Memory B cell (primary cell): Measurements from ENCODE around the gene ITPK1.

Source experiments
- ATAC-seq: fragments of 150-1000 bp; cut with Tn5 transposase; 2 replicates; pipeline ENCODE4 v1.10.0; 2021; ENCODE audit warnings: low read depth, mild to moderate bottlenecking, moderate library complexity
- DNase-seq, 2 donors: peaks; one replicate each; pipeline ENCODE4 v3.0.0; 2022; ENCODE audit warnings: low spot score in 2 of 2
- H3K27ac Mint-ChIP-seq: one replicate; pipeline ENCODE4 v1.8.0; 2022; ENCODE audit warnings: mild to moderate bottlenecking, moderate library complexity, mixed read lengths
- H3K27me3 Mint-ChIP-seq: one replicate; pipeline ENCODE4 v1.8.0; 2022; ENCODE audit warnings: mixed read lengths
- H3K36me3 Mint-ChIP-seq: one replicate; pipeline ENCODE4 v1.8.0; 2022; ENCODE audit warnings: mild to moderate bottlenecking, mixed read lengths
- H3K4me1 Mint-ChIP-seq: one replicate; pipeline ENCODE4 v1.8.0; 2022; ENCODE audit warnings: mixed read lengths
- H3K4me3 Mint-ChIP-seq: one replicate; pipeline ENCODE4 v1.8.0; 2022; ENCODE audit warnings: mild to moderate bottlenecking, moderate library complexity, mixed read lengths
- H3K9me3 Mint-ChIP-seq: one replicate; pipeline ENCODE4 v1.8.0; 2022; ENCODE audit warnings: mixed read lengths

The ITPK1 gene

DNA sequence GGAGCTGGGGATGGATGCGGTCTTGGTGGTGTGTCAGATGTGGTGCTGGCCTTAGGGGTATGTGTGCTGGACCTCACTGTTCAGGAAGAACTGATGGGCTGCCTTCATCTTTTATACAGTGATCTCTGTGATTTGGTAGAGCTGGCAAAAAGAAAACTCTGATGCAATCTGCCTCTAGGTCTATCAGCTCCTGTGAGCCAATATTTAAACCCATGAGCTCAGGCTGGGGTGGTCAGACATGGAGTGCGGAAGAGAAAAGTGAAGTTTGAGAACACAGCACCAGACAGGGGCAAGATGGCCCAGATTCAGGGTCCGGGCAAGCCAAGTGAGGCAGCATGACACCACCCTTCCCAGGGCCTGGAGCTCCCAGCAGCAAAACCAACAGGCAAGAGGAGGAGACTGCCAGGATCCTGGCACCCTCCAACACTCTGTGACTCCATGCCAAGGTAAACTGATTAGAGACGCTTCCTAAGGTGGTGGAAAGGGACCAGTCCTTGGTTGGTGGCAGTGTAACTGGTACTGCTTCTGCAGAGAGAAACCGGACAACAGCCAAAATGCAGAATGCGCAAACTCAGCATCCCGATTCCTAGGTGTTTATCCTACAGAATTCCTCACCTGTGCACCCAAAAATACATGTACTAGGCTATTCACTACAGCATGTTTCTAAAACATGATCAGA lies 110.5 kb downstream of the ITPK1 start:
- peak overlapping the region; percentile 32 for H3K27ac Mint-ChIP-seq
- ATAC-seq (no peak), DNase-seq (no peak)
- no peaks in the 10 kb centered on the region for H3K9me3 Mint-ChIP-seq
- H3K27me3 Mint-ChIP-seq: no peaks in the 10 kb centered on the region
- no peak overlapping the region for H3K4me3 Mint-ChIP-seq
- H3K36me3 Mint-ChIP-seq: peaks cover 10% of the 10 kb centered on the region
- peaks cover 45% of the 10 kb centered on the region for H3K4me1 Mint-ChIP-seq

DNA sequence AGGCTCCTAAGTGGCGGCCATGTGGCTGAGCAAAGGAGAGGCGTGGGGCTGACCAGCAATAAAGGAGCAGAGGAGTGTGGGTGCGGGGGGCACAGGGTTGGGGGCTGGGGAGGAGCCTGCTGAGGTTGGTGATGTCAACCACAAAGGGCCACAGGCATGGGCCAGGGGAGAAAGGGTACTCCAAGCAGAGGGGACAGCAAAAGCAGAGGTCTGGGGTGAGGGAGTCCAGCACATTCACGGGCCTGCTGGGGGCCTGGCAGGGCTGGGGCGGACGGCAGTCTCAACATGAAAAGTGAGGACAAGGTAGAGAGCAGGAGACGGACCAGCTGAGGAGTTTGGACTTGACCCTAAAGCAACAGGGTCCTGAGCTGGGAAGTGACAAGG lies 111.0 kb downstream of the ITPK1 start:
- Mint-ChIP-seq H3K36me3 (peaks cover 10% of the 10 kb centered on the region), H3K9me3 (no peaks in the 10 kb centered on the region), H3K4me3 (no peak overlapping the region), H3K4me1 (peaks cover 45% of the 10 kb centered on the region), H3K27ac (peak overlapping the region; percentile 32), H3K27me3 (no peaks in the 10 kb centered on the region)
- ATAC-seq (no peak), DNase-seq (no peak)

DNA sequence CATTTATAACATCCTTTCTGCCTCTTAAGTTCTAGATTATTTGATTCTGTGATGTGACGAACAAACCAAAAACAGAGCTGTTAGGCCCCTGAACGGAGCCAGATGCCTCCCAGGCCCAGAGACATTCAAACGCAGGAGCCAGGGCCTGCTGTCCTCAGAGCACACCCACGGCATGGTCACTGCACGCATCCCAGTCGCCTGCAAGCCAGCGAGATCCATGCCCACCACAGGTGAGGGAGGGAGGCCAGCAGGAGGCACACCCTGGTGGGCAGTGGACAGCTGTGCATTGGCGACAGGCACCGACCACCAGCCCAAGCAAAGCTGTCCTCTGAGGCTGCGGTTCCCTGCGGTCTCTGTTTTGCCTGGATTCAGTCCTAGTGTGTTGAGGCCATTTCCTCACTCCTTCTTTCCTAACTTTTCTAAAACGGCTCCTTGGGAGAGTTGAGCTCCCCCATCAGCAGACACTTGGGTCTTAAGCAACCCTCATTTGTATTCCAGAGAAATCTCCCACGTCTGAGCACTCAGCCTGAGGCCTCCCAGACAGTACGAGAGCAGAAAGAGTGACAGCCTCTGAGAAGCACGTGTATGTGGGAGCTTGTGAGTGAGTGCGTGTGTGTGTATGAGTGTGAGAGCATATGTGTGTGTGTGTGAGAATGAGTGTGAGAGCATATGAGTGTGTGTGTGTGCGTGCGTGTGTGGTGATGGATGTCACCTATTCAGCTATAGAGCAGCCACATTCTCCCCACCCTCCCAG lies 111.6 kb downstream of the ITPK1 start:
- H3K9me3 Mint-ChIP-seq: no peaks in the 10 kb centered on the region

GRCh38 chr14:93002851-93003298 lies 112.8 kb downstream of the ITPK1 start:
- no peaks in the 10 kb centered on the region for H3K27me3 Mint-ChIP-seq
- peaks cover 10% of the 10 kb centered on the region for H3K36me3 Mint-ChIP-seq
- H3K9me3 Mint-ChIP-seq: no peaks in the 10 kb centered on the region
- H3K27ac Mint-ChIP-seq: peak overlapping the region; percentile 17
- peaks cover 38% of the 10 kb centered on the region for H3K4me1 Mint-ChIP-seq
- no peak overlapping the region for H3K4me3 Mint-ChIP-seq
- ATAC-seq (no peak), DNase-seq (no peak)

More for the DNA sequence above, 111.6 kb downstream of the ITPK1 start:
- Mint-ChIP-seq H3K27me3 (no peaks in the 10 kb centered on the region), H3K4me3 (no peak overlapping the region), H3K27ac (peak overlapping the region; percentile 32), H3K36me3 (peaks cover 10% of the 10 kb centered on the region), H3K4me1 (peaks cover 45% of the 10 kb centered on the region)
- DNase-seq (no peak), ATAC-seq (no peak)

DNA sequence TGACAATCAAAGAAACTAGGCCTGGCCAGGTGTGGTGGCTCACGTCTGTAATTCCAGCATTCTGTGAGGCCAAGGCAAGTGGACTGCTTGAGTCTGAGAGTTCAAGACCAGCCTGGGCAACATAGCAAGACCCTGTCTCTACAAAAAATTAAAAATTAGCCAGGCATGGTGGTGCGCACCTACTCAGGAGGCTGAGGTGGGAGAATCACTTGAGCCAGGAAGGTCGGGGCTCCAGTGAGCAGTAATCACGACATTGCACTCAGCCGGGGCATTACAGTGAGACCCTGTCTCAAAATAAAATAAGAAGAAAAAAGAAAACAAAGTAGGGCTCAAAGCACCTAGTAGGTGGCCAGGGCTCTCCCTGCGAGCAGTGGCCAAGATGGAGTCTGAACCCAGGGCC lies 113.7 kb downstream of the ITPK1 start:
- Mint-ChIP-seq H3K4me3 (no peak overlapping the region), H3K36me3 (peaks cover 14% of the 10 kb centered on the region), H3K27me3 (no peaks in the 10 kb centered on the region), H3K4me1 (peaks cover 31% of the 10 kb centered on the region), H3K27ac (no peak overlapping the region), H3K9me3 (no peaks in the 10 kb centered on the region)
- ATAC-seq (no peak), DNase-seq (no peak)

DNA sequence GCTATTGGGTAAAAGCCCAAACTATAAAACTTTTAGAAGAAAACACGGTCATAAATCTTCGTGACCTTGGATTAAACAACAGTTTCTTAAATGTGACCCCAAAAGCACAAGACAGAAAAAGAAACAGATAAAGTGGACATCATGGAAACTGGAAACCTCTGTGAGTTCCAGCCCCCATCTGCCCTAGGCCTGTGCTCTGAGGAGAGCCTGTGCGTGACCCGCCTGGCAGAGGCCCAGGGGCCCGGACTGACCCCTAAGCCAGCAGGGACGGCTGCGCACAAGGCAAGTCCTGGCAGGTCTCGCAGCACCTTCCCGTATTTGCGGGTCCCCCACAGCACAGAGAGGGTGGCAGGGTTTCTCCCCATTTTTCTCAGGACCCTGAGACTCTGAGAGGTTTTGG lies 116.8 kb downstream of the ITPK1 start:
- Mint-ChIP-seq H3K27ac (no peak overlapping the region), H3K4me3 (no peak overlapping the region), H3K9me3 (no peaks in the 10 kb centered on the region), H3K36me3 (peaks cover 8% of the 10 kb centered on the region), H3K4me1 (peaks cover 7% of the 10 kb centered on the region), H3K27me3 (no peaks in the 10 kb centered on the region)
- ATAC-seq (no peak), DNase-seq (no peak)

- no peak overlapping the region for H3K27ac Mint-ChIP-seq
- no peak for DNase-seq
- no peak for ATAC-seq
- no peaks in the 10 kb centered on the region for H3K4me1 Mint-ChIP-seq
- H3K27me3 Mint-ChIP-seq: no peaks in the 10 kb centered on the region
- peaks cover 14% of the 10 kb centered on the region for H3K36me3 Mint-ChIP-seq
- H3K4me3 Mint-ChIP-seq: no peak overlapping the region
- H3K9me3 Mint-ChIP-seq: no peaks in the 10 kb centered on the region
Observed at GRCh38 chr14:92997343-92998061, 118.2 kb downstream of the ITPK1 start.

DNA sequence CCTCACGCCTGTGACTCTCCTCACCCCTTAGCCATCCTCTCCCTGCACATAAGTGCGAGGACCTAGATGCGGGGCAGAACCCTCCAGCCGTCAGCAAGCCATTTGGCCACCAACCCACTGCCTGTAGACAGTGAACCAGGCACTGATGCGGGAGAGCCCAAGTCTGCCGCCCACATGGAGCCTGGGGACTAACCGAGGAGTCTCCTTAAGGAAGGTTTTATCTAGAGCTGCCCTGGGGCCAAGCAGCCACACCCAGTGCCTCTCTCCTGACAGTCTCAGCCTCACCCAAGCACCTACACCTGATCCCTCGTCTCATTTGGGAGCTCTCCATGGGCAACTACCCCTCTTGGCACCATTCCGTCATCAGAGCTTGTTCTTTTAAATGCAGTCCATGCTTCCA lies 120.1 kb downstream of the ITPK1 start:
- Mint-ChIP-seq H3K4me3 (no peak overlapping the region), H3K9me3 (no peaks in the 10 kb centered on the region), H3K4me1 (no peaks in the 10 kb centered on the region), H3K27me3 (no peaks in the 10 kb centered on the region), H3K27ac (no peak overlapping the region), H3K36me3 (peaks cover 17% of the 10 kb centered on the region)
- DNase-seq (no peak), ATAC-seq (no peak)

- no peak for ATAC-seq
- no peaks in the 10 kb centered on the region for H3K4me1 Mint-ChIP-seq
- H3K27ac Mint-ChIP-seq: no peak overlapping the region
- peaks cover 21% of the 10 kb centered on the region for H3K36me3 Mint-ChIP-seq
- H3K9me3 Mint-ChIP-seq: no peaks in the 10 kb centered on the region
- no peak for DNase-seq
- no peaks in the 10 kb centered on the region for H3K27me3 Mint-ChIP-seq
- no peak overlapping the region for H3K4me3 Mint-ChIP-seq
Observed at GRCh38 chr14:92994942-92995341, 120.8 kb downstream of the ITPK1 start.

DNA sequence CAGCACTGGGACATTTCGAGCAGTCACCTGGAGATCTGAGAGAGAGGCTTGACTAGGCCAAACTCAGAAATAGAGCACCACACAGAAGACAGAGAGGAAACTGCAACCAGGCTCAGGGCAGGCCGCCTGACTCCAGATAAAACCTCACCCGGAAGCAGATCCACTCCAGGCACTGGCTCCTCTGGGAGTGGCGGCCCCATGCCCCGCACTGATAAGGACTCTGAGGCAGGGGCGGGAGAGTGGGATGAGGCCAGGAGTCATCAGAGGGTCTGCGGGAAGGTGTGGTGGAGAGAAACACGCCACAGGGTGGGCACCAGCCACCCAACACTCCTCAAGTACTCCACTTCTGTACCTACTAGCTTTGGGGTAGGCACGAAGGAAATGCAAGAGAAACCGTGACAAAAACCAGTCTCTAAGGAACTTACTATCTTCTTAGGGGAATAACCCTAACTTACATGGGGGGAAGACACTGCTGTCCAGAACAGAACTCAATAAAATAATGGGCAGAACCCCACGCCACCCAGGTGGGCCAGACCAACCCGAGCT lies 121.5 kb downstream of the ITPK1 start:
- H3K27ac Mint-ChIP-seq: no peak overlapping the region
- H3K4me1 Mint-ChIP-seq: no peaks in the 10 kb centered on the region
- no peak for ATAC-seq

DNA sequence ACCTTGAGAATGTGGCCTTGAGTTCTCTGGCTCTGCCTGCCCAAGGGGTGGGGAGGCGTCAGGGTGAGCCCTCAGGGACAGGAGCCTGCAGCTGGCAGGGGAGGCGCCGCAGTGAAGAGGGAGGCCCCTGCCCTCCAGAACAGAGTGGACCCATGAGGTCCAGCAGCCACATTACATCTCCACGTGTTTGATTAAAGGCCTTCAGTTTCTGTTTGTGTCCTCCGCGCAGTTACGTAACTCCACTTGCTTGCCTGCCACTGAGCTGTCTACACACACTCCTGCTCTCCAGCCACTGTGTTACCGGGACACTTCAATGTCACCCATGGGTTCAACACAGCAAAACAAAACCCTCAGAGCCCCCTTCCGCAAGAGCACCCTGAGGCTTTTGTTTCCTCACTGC lies 122.4 kb downstream of the ITPK1 start:
- no peak overlapping the region for H3K27ac Mint-ChIP-seq
- no peak for ATAC-seq
- H3K4me1 Mint-ChIP-seq: no peaks in the 10 kb centered on the region
- peaks cover 21% of the 10 kb centered on the region for H3K36me3 Mint-ChIP-seq
- H3K4me3 Mint-ChIP-seq: no peak overlapping the region
- no peaks in the 10 kb centered on the region for H3K27me3 Mint-ChIP-seq
- H3K9me3 Mint-ChIP-seq: no peaks in the 10 kb centered on the region
- no peak for DNase-seq

More for the DNA sequence above, 121.5 kb downstream of the ITPK1 start:
- peaks cover 22% of the 10 kb centered on the region for H3K36me3 Mint-ChIP-seq
- no peaks in the 10 kb centered on the region for H3K27me3 Mint-ChIP-seq
- H3K9me3 Mint-ChIP-seq: no peaks in the 10 kb centered on the region
- no peak overlapping the region for H3K4me3 Mint-ChIP-seq
- DNase-seq: no peak

DNA sequence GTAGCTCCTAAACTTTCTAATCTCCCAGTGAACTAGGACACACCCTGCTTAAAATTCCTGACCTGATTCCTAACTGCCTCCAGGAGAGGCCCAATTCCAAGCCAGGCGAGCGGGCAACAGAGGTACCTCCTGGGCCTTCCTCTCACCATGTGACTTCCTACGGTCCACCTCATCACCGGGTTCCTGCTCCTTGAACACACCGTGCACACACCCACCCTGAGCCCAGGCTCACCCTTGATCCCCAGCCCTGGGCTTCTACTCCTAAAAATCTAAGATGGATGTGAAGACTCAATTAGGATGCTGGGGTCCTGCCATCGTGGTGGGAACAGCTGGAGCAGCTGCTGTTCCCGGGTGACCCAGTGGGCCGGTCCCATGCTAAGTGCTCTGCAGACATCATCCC lies 124.2 kb downstream of the ITPK1 start:
- Mint-ChIP-seq H3K27ac (no peak overlapping the region), H3K4me3 (no peak overlapping the region), H3K9me3 (no peaks in the 10 kb centered on the region), H3K27me3 (no peaks in the 10 kb centered on the region), H3K4me1 (peaks cover 2% of the 10 kb centered on the region), H3K36me3 (peaks cover 16% of the 10 kb centered on the region)
- ATAC-seq (no peak), DNase-seq (no peak)

DNA sequence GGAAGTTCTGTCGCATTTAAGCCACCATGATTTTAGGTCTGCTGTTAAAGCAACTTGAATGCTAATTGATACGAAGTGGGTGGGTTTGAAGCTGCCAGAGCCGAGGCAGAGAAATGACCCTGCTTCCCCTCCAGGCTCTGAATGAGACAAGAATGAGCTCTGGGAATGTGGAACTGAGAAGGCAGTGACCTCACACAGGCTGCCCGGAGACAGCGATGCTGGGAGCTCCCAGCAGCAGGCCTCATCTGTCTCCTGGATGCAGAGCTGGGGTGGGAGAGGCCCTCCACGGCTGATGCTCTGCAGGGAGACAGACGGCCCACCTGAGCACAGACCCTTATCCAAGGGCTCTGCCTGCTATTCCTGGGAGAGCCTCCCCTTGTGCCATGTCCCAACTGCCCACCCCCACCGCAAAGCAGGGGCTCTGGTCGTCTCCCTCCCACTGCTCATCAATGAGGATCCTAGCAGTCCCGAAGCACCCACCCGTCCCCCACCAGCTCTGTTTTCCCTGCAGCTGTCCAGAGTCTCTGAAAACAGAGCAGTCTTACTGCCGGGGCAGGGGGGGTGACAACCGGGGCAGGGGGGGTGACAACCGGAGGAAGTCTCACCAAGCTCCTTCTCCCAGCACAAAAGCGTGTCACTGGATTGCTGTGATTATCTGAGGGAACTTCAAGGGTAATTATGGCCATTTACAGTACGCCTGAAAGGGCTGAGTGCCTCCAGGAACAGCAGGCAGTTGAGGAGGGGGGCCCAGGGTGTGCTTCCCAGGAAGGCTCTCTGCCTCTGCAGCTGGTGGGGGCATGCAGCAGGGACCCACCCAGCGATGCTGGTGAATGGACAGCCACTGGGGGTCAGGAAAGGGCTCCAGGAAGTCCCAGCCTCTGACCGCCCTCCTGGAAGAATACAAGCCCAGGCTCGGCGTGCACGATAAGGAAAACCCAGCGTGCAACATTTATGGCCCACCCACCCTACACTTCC lies 125.0 kb downstream of the ITPK1 start:
- Mint-ChIP-seq H3K36me3 (peaks cover 19% of the 10 kb centered on the region), H3K4me1 (peaks cover 2% of the 10 kb centered on the region), H3K4me3 (no peak overlapping the region)

More for the DNA sequence above, 125.0 kb downstream of the ITPK1 start:
- H3K27ac Mint-ChIP-seq: no peak overlapping the region
- ATAC-seq: no peak
- no peaks in the 10 kb centered on the region for H3K27me3 Mint-ChIP-seq
- H3K9me3 Mint-ChIP-seq: no peaks in the 10 kb centered on the region
- no peak for DNase-seq
